ENCODE measurements around the gene MORN5. TPM values are rescaled to one million over a fixed set of nuclear protein-coding genes. Genes with fewer than 3 reads are reported as not detected.

MORN5 gene
- total and polyA plus RNA-seq, 2 experiments from 2014 or later: not detected

DNA sequence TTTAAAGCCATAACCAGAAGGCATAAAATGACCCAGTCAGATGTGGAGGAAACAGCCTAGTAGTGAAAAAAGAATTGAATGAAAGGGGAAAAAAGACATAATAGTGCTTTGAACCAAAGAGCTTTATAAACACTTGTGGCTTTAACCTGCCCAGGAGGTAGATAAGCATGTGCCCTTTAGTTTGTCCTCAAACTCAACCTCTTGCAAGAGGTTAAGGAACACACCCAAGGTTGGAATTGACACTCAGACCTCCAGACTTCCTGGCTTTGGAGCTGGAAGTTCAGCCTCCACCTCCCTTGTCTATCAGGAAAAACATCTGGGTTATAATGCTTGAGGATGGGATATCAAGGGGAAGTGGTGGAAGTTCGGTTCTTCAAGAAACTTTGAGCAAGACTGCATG is 16.4 kb upstream of the MORN5 start:
- ATAC-seq (no peak), DNase-seq (ENCODE audit: low spot score) (no peak)
- Mint-ChIP-seq H3K27me3 (ENCODE audit: insufficient read depth, low read depth, poor library complexity) (no peaks in the 10 kb centered on the region), H3K9me3 (no peaks in the 10 kb centered on the region), H3K4me3 (no peak overlapping the region), H3K36me3 (ENCODE audit: low read depth) (peaks cover 27% of the 10 kb centered on the region), H3K4me1 (peaks cover 6% of the 10 kb centered on the region), H3K27ac (no peak overlapping the region; the same call in 1 of the 2 replicates)
- Histone ChIP-seq H3K27ac (ENCODE audit: low read depth) (no peak overlapping the region), H3K4me2 (no peak overlapping the region), H3K36me3 (ENCODE audit: insufficient read depth) (peaks cover 12% of the 10 kb centered on the region; the same call in 1 of the 2 replicates), H3K9me2 (ENCODE audit: insufficient read depth) (no peaks in the 10 kb centered on the region), H3K4me3 (no peak overlapping the region), H3K79me2 (replicated peaks; ENCODE audit: insufficient read depth) (no peaks in the 10 kb centered on the region), H3K27me3 (ENCODE audit: insufficient read depth) (no peaks in the 10 kb centered on the region), H3F3A (replicated peaks; ENCODE audit: low read depth) (no peaks in the 10 kb centered on the region), H4K20me1 (replicated peaks; ENCODE audit: insufficient read depth) (no peaks in the 10 kb centered on the region; the same call in none of the 2 replicates), H2AFZ (no peak overlapping the region), H3K4me1 (ENCODE audit: insufficient read depth) (peaks cover 6% of the 10 kb centered on the region; the same call in 1 of the 2 replicates)
- TF ChIP-seq STAT1 (IDR thresholded peaks at IDR 0.05; ENCODE audit: unreplicated experiment) (no peak), CREB1 (CRISPR knock-in tag; IDR thresholded peaks at IDR 0.05; ENCODE audit: low read depth) (no peak), ZNF114 (CRISPR knock-in tag; IDR thresholded peaks at IDR 0.05) (no peak), EZH2 (IDR thresholded peaks at IDR 0.05; ENCODE audit: low read depth, unreplicated experiment) (no peak), JUNB (IDR thresholded peaks at IDR 0.05; ENCODE audit: unreplicated experiment) (no peak), ZNF331 (CRISPR knock-in tag; IDR thresholded peaks at IDR 0.05; ENCODE audit: low read depth) (no peak), NANOG (IDR thresholded peaks at IDR 0.05; ENCODE audit: borderline replicate concordance) (no peak), POLR2AphosphoS5 (IDR thresholded peaks at IDR 0.05; ENCODE audit: low read depth) (no peak), EZH2phosphoT487 (IDR thresholded peaks at IDR 0.05; ENCODE audit: unreplicated experiment) (no peak)
- TF ChIP-seq, protein P1, sequence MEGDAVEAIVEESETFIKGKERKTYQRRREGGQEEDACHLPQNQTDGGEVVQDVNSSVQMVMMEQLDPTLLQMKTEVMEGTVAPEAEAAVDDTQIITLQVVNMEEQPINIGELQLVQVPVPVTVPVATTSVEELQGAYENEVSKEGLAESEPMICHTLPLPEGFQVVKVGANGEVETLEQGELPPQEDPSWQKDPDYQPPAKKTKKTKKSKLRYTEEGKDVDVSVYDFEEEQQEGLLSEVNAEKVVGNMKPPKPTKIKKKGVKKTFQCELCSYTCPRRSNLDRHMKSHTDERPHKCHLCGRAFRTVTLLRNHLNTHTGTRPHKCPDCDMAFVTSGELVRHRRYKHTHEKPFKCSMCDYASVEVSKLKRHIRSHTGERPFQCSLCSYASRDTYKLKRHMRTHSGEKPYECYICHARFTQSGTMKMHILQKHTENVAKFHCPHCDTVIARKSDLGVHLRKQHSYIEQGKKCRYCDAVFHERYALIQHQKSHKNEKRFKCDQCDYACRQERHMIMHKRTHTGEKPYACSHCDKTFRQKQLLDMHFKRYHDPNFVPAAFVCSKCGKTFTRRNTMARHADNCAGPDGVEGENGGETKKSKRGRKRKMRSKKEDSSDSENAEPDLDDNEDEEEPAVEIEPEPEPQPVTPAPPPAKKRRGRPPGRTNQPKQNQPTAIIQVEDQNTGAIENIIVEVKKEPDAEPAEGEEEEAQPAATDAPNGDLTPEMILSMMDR (conservative IDR thresholded peaks at IDR 0.05; ENCODE audit: low read depth in 2 of 2): no peak
- TF ChIP-seq, protein P2, sequence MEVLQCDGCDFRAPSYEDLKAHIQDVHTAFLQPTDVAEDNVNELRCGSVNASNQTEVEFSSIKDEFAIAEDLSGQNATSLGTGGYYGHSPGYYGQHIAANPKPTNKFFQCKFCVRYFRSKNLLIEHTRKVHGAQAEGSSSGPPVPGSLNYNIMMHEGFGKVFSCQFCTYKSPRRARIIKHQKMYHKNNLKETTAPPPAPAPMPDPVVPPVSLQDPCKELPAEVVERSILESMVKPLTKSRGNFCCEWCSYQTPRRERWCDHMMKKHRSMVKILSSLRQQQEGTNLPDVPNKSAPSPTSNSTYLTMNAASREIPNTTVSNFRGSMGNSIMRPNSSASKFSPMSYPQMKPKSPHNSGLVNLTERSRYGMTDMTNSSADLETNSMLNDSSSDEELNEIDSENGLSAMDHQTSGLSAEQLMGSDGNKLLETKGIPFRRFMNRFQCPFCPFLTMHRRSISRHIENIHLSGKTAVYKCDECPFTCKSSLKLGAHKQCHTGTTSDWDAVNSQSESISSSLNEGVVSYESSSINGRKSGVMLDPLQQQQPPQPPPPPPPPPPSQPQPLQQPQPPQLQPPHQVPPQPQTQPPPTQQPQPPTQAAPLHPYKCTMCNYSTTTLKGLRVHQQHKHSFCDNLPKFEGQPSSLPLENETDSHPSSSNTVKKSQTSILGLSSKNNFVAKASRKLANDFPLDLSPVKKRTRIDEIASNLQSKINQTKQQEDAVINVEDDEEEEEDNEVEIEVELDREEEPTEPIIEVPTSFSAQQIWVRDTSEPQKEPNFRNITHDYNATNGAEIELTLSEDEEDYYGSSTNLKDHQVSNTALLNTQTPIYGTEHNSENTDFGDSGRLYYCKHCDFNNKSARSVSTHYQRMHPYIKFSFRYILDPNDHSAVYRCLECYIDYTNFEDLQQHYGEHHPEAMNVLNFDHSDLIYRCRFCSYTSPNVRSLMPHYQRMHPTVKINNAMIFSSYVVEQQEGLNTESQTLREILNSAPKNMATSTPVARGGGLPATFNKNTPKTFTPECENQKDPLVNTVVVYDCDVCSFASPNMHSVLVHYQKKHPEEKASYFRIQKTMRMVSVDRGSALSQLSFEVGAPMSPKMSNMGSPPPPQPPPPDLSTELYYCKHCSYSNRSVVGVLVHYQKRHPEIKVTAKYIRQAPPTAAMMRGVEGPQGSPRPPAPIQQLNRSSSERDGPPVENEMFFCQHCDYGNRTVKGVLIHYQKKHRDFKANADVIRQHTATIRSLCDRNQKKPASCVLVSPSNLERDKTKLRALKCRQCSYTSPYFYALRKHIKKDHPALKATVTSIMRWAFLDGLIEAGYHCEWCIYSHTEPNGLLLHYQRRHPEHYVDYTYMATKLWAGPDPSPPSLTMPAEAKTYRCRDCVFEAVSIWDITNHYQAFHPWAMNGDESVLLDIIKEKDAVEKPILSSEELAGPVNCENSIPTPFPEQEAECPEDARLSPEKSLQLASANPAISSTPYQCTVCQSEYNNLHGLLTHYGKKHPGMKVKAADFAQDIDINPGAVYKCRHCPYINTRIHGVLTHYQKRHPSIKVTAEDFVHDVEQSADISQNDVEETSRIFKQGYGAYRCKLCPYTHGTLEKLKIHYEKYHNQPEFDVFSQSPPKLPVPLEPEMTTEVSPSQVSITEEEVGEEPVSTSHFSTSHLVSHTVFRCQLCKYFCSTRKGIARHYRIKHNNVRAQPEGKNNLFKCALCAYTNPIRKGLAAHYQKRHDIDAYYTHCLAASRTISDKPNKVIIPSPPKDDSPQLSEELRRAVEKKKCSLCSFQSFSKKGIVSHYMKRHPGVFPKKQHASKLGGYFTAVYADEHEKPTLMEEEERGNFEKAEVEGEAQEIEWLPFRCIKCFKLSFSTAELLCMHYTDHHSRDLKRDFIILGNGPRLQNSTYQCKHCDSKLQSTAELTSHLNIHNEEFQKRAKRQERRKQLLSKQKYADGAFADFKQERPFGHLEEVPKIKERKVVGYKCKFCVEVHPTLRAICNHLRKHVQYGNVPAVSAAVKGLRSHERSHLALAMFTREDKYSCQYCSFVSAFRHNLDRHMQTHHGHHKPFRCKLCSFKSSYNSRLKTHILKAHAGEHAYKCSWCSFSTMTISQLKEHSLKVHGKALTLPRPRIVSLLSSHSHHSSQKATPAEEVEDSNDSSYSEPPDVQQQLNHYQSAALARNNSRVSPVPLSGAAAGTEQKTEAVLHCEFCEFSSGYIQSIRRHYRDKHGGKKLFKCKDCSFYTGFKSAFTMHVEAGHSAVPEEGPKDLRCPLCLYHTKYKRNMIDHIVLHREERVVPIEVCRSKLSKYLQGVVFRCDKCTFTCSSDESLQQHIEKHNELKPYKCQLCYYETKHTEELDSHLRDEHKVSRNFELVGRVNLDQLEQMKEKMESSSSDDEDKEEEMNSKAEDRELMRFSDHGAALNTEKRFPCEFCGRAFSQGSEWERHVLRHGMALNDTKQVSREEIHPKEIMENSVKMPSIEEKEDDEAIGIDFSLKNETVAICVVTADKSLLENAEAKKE (CRISPR knock-in tag; IDR thresholded peaks at IDR 0.05): no peak
- TF ChIP-seq, protein P3, sequence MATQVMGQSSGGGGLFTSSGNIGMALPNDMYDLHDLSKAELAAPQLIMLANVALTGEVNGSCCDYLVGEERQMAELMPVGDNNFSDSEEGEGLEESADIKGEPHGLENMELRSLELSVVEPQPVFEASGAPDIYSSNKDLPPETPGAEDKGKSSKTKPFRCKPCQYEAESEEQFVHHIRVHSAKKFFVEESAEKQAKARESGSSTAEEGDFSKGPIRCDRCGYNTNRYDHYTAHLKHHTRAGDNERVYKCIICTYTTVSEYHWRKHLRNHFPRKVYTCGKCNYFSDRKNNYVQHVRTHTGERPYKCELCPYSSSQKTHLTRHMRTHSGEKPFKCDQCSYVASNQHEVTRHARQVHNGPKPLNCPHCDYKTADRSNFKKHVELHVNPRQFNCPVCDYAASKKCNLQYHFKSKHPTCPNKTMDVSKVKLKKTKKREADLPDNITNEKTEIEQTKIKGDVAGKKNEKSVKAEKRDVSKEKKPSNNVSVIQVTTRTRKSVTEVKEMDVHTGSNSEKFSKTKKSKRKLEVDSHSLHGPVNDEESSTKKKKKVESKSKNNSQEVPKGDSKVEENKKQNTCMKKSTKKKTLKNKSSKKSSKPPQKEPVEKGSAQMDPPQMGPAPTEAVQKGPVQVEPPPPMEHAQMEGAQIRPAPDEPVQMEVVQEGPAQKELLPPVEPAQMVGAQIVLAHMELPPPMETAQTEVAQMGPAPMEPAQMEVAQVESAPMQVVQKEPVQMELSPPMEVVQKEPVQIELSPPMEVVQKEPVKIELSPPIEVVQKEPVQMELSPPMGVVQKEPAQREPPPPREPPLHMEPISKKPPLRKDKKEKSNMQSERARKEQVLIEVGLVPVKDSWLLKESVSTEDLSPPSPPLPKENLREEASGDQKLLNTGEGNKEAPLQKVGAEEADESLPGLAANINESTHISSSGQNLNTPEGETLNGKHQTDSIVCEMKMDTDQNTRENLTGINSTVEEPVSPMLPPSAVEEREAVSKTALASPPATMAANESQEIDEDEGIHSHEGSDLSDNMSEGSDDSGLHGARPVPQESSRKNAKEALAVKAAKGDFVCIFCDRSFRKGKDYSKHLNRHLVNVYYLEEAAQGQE (IDR thresholded peaks at IDR 0.05; ENCODE audit: unreplicated experiment): no peak
- TF ChIP-seq, protein P4, sequence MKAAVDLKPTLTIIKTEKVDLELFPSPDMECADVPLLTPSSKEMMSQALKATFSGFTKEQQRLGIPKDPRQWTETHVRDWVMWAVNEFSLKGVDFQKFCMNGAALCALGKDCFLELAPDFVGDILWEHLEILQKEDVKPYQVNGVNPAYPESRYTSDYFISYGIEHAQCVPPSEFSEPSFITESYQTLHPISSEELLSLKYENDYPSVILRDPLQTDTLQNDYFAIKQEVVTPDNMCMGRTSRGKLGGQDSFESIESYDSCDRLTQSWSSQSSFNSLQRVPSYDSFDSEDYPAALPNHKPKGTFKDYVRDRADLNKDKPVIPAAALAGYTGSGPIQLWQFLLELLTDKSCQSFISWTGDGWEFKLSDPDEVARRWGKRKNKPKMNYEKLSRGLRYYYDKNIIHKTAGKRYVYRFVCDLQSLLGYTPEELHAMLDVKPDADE (IDR thresholded peaks at IDR 0.05): no peak
